Measurements from ENCODE around the gene CARM1.
"Not testable (repeated sequence)": the region's sequence is repeated elsewhere in the genome, so short reads cannot be mapped to it uniquely, and the experiment has no call there.

Gene CARM1

GRCh38 chr19:10935371-10936059, 64.2 kb downstream of the CARM1 start:
- peak; percentile 93 for DNase-seq

GRCh38 chr19:10936661-10937084, 65.3 kb downstream of the CARM1 start:
- DNase-seq = peak; percentile 98

- DNase-seq = not testable (repeated sequence)
Measured at GRCh38 chr19:10941649-10942048, 70.3 kb downstream of the CARM1 start.

GRCh38 chr19:10943412-10943811, 72.1 kb downstream of the CARM1 start:
- not testable (repeated sequence) for DNase-seq

- DNase-seq = peak; percentile 53
Measured at GRCh38 chr19:10945264-10945663, 73.9 kb downstream of the CARM1 start.

GRCh38 chr19:10946958-10947657, 75.8 kb downstream of the CARM1 start:
- no peak for DNase-seq

GRCh38 chr19:10952809-10953208, 81.5 kb downstream of the CARM1 start:
- DNase-seq = no peak

- not testable (repeated sequence) for DNase-seq
Measured at GRCh38 chr19:10959277-10959968, 88.1 kb downstream of the CARM1 start.

GRCh38 chr19:10960314-10961072, 89.1 kb downstream of the CARM1 start, which contains the start of gene SMARCA4:
TSS of gene SMARCA4 (plus strand) at chr19:10961030. CDS start at chr19:10984152, 23,122 bp downstream.
- DNase-seq = peak; percentile 100

GRCh38 chr19:10961073-10961860, 89.9 kb downstream of the CARM1 start:
- peak; percentile 83 for DNase-seq

- DNase-seq = no peak
Measured at GRCh38 chr19:10962863-10963262, 91.5 kb downstream of the CARM1 start.

GRCh38 chr19:10963865-10964264, 92.5 kb downstream of the CARM1 start:
- no peak for DNase-seq

- no peak for DNase-seq
Measured at GRCh38 chr19:10964903-10965302, 93.5 kb downstream of the CARM1 start.

GRCh38 chr19:10965398-10965797, 94.0 kb downstream of the CARM1 start:
- DNase-seq = no peak

GRCh38 chr19:10966809-10967208, 95.5 kb downstream of the CARM1 start:
- no peak for DNase-seq

GRCh38 chr19:10968527-10969135, 97.3 kb downstream of the CARM1 start:
- no peak for DNase-seq

- no peak for DNase-seq
Measured at GRCh38 chr19:10971107-10971726, 99.9 kb downstream of the CARM1 start.

Measured in OCI-M1 (cell line).